HEK293T (cell line): Measurements from ENCODE around the gene TMEM131L.

ENCODE experiments used
- CTCF ChIA-PET: fragments of 350-600 bp; formaldehyde crosslinking; extraction: SDS; loops from one replicate; lab custom pipeline; 2021; ENCODE audit warnings: antibody characterized with exemption, inconsistent platforms; lab: Yijun Ruan, JAX
- POLR2A ChIA-PET: fragments of 350-600 bp; formaldehyde crosslinking; extraction: SDS; loops from one replicate; lab custom pipeline; 2020; ENCODE audit warnings: antibody characterized with exemption, inconsistent platforms; lab: Yijun Ruan, JAX
- DNase-seq: peaks from one replicate; pipeline ENCODE4 v3.0.0; 2012; ENCODE audit warnings: mixed read lengths; ENCODE audit errors: extremely low spot score
- ARNT ChIP-seq: fragments of 450-650 bp; IDR thresholded peaks from 2 replicates; pipeline ENCODE4 v1.6.1; 2017; ENCODE audit warnings: mild to moderate bottlenecking
- BHLHE40 ChIP-seq: fragments of 450-650 bp; IDR thresholded peaks from 2 replicates; pipeline ENCODE4 v1.6.1; 2016; ENCODE audit warnings: mild to moderate bottlenecking, moderate library complexity, borderline replicate concordance
- CTBP1 ChIP-seq: fragments of 450-650 bp; IDR thresholded peaks from 2 replicates; pipeline ENCODE4 v1.6.1; 2016; ENCODE audit warnings: borderline replicate concordance
- ELF4 ChIP-seq: fragments of 450-650 bp; IDR thresholded peaks from 2 replicates; pipeline ENCODE4 v1.6.1; 2017; ENCODE audit warnings: antibody characterized with exemption
- FOXA1 ChIP-seq: fragments of 450-650 bp; IDR thresholded peaks from 2 replicates; pipeline ENCODE4 v1.6.1; 2016; ENCODE audit warnings: mild to moderate bottlenecking
- FOXK2 ChIP-seq: fragments of 450-650 bp; IDR thresholded peaks from 2 replicates; pipeline ENCODE4 v1.6.1; 2016; ENCODE audit warnings: mild to moderate bottlenecking
- HDGF ChIP-seq: fragments of 450-650 bp; IDR thresholded peaks from 2 replicates; pipeline ENCODE4 v1.6.1; 2017; ENCODE audit warnings: antibody characterized with exemption, borderline replicate concordance
- L3MBTL2 ChIP-seq: fragments of 450-650 bp; conservative IDR thresholded peaks from 2 replicates; pipeline ENCODE4 v1.6.1; 2016; ENCODE audit warnings: mild to moderate bottlenecking
- LEF1 ChIP-seq: fragments of 450-650 bp; IDR thresholded peaks from 2 replicates; pipeline ENCODE4 v1.6.1; 2017; ENCODE audit warnings: mild to moderate bottlenecking, borderline replicate concordance
- NFRKB ChIP-seq: fragments of 450-650 bp; IDR thresholded peaks from 2 replicates; pipeline ENCODE4 v1.6.1; 2016; ENCODE audit warnings: mild to moderate bottlenecking, moderate library complexity
- SP1 ChIP-seq: fragments of 450-650 bp; IDR thresholded peaks from 2 replicates; pipeline ENCODE4 v1.6.1; 2017
- TARDBP ChIP-seq: fragments of 450-650 bp; IDR thresholded peaks from 2 replicates; pipeline ENCODE4 v1.6.1; 2016
- ZNF384 ChIP-seq: fragments of 450-650 bp; IDR thresholded peaks from 2 replicates; pipeline ENCODE4 v1.6.1; 2016
- TF ChIP-seq, protein P1 (sequence below): fragments of 450-650 bp; IDR thresholded peaks from 2 replicates; pipeline ENCODE4 v1.6.1; 2016

The TMEM131L gene

DNA sequence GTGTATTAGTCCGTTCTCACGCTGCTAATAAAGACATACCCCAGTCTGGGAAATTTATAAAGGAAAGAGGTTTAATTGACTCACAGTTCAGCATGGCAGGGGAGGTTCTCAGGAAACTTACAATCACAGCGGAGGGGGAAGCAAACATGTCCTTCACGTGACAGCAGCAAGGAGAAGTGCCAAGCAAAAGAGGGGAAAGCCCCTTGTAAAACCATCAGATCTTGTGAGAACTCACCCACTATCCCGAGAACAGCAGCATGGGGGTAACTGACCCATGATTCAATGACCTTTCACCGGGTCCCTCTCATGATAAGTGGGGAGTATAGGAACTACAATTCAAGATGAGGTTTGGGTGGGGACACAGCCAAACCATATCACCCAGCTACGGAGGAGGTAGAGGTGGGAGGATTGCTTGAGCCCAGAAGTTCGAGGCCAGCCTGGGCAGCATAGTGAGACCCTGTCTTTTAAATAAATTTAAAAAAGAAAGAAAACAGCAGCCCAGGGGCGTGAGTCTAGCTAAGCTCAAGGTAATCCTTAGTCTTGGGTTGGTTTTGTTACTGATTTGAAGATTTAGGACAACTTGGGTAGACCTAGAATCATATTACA is 46.4 kb upstream of the TMEM131L start:
- TF ChIP-seq FOXA1, result no peak
- no peak for TF ChIP-seq ZNF384
- ChIA-PET CTCF (no interaction called here), POLR2A (no interaction called here)
- no peak for DNase-seq

DNA sequence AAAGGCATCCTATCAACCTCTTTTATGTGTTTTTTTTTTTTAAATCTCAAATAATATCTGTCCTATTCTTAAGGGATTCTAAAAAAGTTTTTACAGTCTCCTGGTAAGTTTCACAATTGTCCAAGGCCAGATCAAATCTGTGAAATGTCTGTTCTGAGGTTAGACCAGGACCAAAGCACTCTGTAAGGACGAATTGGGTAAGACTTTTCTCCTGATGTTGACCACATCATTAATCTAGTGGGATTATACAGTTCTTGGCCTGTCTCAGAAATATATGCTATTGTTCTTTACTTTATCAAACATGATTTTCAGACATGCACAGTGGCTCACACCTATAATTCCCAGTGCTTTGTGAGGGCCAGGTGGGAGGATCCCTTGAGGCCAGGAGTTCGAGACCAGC is 45.8 kb upstream of the TMEM131L start:
- TF ChIP-seq NFRKB, result no peak
- TF ChIP-seq TARDBP, result no peak
- CTCF ChIA-PET, result interaction anchor here (0.7 kb wide), 2 partner anchors 200 to 330 kb away, joined by 3 read pairs; no protein-coding TSS in a partner anchor
- POLR2A ChIA-PET, result no interaction called here
- DNase-seq, result no peak

DNA sequence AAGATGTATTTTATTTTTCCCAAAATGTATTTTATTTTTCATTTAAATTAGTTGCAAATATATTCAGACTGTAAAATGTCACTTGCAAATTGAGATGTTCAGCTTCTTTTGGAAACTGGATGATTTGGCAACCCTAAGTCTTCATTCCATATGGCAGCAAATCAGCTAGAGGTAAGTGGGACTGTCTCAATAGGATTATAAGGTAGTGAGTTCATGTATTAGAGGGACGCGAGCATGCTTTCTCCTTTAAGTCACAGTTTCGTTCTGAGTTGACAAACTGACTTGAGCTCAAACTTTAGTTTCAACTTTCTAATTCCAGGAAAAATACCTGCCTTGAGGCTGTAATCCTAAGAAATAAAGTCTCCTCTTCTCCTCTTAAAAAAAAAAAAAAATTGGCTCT is 44.2 kb upstream of the TMEM131L start:
- TF ChIP-seq CTBP1 (no peak), NFRKB (no peak), FOXK2 (no peak), HDGF (no peak)
- TF ChIP-seq, protein P1, sequence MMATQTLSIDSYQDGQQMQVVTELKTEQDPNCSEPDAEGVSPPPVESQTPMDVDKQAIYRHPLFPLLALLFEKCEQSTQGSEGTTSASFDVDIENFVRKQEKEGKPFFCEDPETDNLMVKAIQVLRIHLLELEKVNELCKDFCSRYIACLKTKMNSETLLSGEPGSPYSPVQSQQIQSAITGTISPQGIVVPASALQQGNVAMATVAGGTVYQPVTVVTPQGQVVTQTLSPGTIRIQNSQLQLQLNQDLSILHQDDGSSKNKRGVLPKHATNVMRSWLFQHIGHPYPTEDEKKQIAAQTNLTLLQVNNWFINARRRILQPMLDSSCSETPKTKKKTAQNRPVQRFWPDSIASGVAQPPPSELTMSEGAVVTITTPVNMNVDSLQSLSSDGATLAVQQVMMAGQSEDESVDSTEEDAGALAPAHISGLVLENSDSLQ, result no peak
- ChIA-PET CTCF (no interaction called here), POLR2A (no interaction called here)
- DNase-seq, result no peak

DNA sequence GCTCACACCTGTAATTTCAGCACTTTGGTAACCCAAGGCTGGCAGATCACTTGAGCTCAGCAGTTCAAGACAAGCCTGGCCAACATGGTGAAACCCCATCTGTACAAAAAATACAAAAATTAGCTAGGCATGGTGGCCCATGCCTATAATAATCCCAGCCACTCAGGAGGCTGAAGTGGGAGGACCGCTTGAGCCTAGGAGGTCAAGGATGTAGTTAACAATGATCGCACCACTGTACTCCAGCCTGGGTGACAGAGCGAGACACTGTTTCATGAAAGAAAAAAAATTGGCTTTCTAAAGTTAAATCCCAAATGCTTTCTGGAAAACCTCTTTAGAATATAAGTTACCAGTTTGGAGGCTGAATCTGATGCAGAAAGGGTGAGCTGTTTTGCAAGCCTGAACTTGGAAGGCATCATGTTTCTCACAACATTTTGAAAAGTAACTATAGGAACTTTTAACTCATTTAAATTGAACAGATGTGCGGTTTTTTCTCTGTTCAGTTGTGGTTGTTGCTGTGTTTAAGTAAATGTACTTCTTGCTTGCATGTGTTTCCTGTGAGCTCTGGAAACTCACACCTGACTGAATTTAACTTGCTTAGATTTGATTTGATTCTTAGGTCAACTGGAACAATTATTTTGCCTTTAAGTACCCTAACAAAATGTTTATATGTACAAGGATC is 39.8 kb upstream of the TMEM131L start:
- DNase-seq, result no peak
- CTCF ChIA-PET, result no interaction called here
- TF ChIP-seq HDGF (no peak), SP1 (no peak), L3MBTL2 (no peak), LEF1 (no peak), CTBP1 (no peak), ELF4 (no peak), ARNT (no peak), BHLHE40 (no peak), FOXK2 (no peak), TARDBP (no peak)
- POLR2A ChIA-PET, result no interaction called here

DNA sequence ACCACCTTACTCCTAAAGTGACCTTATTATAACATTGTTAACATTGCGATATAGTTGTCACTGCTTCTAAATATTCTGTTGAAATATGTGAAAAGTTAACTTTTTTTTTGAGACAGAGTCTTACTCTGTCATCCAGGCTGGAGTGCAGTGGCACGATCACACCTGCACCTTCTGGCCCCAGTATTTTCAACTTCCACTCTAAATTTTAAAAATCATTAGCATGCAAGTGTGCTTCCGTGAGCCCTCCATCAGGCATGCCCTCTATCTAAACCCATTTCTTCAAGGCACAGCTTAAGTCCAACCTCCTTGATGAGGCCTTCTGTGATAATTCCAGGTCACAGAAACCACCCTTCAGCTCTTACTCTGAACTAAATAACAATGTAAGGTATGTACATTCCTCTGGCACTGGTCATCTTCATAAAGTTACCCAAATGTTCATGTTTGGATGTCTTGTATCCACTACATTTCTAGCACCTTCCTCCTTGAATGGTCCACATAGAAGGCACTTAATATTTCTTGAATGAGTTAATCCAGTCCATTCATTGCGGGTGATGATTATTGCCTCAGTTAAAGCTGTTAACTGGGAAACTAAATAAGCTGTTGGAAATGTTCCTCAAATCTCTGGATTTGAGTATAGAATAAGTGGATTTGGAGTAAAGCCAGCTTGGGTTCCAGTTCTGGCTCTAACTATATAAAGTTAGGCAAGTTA is 38.6 kb upstream of the TMEM131L start:
- TF ChIP-seq, protein P1, result no peak
- DNase-seq, result no peak
- ChIA-PET POLR2A (no interaction called here), CTCF (interaction anchor here (0.7 kb wide), 1 partner anchor 337 kb away, joined by 3 read pairs; no protein-coding TSS in a partner anchor)

DNA sequence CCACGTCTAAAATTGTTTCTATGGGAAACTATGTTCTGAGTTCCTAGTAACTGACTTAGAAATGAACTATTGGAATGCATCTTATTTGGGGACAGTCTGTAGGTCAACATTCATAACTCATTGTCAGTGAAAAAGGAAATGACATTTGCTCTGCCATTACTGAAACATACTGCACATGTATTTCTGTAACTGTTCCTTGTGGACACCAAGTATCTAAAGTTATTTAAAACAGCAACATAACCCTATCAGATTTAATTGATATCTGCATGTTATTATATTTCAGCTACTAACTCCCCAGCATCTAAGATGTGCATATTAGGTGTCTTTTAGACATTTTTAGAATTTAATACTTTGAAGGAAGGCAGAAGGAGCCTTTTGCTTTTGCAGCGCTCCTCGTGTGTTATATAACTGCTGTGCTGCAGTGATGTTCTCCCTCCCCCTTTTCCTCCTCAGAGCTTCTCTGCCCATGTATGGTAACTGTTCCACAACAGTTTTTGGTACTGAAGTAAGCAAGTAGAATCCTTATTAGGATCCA is 37.2 kb upstream of the TMEM131L start:
- TF ChIP-seq LEF1, result no peak
- no peak for TF ChIP-seq CTBP1
- TF ChIP-seq SP1, result no peak
- TF ChIP-seq TARDBP, result no peak
- no peak for TF ChIP-seq HDGF
- no peak for TF ChIP-seq BHLHE40
- no peak for TF ChIP-seq ZNF384
- TF ChIP-seq FOXK2, result no peak
- TF ChIP-seq FOXA1, result no peak
- no peak for TF ChIP-seq NFRKB
- TF ChIP-seq, protein P1, result no peak
- TF ChIP-seq L3MBTL2, result no peak
- no peak for TF ChIP-seq ELF4
- no peak for TF ChIP-seq ARNT
- ChIA-PET POLR2A (no interaction called here), CTCF (interaction anchor here (0.6 kb wide), 1 partner anchor 23 kb away, joined by 3 read pairs; no protein-coding TSS in a partner anchor)
- DNase-seq, result no peak
